ENCODE data around the gene IL5.
"Not testable (repeated sequence)": the region's sequence is repeated elsewhere in the genome, so short reads cannot be mapped to it uniquely, and the experiment has no call there.

The IL5 gene

DNA sequence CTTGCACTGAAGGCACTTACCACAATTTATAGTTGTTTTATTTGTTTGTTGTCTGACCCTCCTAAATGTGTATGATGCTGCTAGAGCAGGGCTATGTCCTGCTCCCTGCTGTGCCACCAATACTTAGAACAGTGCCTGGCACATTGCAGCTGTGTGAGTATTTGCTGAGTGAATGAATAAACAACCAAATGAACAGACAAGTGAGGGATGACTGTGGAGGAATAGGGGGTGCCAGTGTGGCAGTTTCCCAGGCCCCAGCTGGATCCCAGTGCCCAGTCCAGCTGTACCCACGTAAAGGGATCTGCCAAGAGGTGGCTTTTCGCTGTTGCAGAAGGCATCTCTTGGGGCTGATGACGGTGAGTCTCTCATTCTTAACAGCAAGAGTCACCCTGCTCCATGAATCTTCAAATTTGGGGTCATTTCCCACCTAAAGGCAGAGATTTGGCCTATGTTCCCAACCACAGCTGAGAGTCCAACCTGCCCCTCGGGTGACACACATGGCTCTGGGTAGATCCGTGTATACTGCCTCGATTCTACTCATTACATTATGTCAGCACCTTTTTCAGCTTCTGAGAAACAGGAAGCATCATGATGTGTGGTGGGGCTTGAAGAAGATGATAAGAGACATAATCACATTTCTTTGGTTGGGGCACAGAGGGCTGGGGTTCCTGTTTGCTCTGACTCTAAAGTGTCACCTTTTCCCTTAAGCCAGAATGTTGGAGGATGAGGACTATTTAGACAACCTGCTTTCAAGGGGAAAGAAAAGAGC lies 14.3 kb downstream of the IL5 start:
- no peak for DNase-seq

DNA sequence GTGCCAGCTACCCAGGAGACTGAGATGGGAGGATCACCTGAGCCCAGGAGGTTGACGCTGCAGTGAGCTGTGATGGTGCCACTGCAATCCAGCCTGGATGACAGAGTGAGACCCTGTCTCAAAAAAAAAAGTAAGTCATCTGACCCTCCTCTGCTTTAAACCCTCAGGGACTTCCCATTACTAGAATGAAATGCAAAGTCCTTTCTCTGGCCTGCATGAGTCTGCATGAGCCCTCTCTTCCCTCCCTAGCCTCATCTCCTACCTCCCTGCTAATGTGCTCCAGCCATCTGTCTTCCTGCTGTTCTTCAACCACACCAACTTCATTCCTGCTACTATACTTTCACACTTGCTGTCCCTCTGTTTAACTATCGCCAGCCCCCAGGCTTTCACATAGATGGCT lies 15.3 kb downstream of the IL5 start:
- DNase-seq: no peak

DNA sequence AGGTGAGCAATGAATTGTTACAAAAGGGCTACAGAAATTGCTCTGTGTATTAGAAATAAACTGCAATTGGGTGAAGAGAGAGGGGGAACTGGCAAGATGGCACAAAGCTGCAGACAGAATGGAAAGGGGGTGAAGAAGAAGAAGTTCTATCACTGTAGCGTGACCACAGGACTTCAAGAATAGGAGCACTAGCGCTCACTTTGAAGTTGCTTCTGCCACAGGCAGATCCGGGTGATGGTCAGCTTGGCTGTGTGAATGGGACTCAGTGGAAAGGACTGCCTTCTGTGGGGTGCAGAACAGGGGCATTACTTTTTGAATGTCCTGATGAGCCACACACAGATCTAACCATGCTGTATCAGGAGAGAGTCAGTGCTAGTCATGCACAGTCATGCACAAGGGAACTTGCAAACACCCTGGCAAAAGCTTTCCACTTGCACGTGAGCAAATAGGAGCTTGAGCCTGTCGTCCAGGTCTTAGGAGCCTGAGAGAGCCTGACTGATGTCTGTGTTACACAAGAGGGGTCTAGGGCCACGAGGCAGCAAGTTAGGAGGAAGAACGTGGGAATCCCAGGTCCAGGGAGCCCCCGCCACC lies 16.3 kb downstream of the IL5 start:
- DNase-seq: no peak

DNA sequence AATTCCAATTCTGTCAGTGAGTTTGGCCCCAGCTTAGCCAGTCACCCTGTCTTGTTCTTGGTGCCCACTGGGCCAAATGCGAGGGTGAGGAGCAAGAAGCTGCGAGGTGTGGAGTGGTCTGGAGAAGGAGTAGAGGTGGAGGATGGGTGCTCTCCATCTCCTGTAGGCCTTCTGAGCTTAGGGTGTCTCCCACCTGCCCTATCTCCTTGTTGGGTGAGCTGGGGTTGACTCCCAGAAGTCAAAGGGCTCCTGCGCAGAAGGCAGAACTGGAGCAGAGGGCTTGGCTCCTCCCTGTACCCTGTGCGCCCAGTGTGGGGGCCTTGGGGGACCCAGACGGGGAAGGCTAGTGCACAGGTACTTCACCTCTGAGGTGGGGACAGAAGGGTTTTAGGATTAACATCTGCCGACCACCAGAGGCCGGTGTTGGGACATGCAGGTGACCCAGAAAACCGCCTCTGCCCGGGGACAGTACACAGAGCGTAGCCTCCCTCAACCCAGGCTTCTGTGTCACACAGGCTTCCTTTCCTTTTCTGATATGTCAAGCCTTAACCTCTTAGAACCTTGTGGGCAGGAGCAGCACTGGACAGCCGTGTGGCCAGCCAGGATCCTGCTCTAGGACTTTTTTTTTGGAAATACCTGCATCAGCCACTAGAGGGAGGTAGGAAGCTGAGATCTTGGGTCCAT lies 16.9 kb downstream of the IL5 start:
- peak; percentile 9 for DNase-seq

DNA sequence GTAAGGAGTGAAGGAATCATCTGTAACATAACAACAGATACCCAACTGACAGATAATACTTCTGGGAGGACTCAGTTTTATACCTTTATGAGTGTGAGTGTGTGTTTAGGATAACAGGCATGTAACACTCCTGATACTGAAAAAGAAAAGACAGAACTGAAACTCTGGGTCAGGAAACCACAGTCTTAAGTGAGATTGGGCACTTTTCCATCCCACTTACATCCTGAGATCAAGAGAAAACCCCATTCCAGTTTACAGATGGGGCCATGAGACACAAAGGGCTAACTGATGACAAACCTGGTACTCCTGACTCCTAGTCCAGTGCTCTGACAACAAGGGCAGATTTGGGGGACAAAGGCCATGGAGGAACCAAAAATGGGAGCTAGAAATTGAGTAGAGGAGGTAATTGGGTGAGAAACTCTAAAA lies 18.0 kb downstream of the IL5 start:
- DNase-seq: no peak

DNA sequence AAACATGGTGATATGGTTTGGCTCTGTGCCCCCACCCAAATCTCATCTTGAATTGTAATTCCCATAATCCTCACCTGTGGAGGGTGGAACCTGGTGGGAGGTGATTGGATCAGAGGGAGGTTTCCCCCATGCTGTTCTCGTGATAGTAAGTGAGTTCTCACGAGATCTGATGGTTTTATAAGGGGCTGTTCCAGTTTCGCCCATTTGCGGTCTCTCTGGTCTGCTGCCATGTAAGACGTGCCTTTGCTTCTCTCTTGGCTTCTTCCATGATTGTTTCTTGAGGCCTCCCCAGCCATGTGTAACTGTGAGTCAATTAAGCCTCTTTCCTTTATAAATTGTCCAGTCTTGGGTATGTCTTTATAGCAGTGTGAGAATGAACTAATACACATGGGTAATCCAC lies 18.4 kb downstream of the IL5 start:
- not testable (repeated sequence) for DNase-seq

DNA sequence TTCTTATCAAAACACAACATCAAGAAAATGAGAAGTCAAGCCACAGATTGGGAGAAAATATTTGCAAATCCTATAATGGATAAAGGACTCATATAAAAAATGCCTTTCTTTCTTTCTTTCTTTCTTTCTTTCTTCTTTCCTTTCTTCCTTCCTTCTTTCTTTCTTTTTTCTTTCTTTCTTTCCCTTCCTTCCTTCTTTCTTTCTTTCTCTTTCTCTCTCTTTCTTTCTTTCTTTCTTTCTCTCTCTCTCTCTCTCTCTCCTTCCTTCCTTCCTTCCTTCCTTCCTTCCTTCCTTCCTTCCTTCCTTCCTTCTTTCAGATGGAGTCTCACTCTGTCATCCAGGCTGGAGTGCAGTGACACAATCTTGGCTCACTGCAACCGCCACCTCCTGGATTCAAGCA lies 21.3 kb downstream of the IL5 start:
- DNase-seq: not testable (repeated sequence)

DNA sequence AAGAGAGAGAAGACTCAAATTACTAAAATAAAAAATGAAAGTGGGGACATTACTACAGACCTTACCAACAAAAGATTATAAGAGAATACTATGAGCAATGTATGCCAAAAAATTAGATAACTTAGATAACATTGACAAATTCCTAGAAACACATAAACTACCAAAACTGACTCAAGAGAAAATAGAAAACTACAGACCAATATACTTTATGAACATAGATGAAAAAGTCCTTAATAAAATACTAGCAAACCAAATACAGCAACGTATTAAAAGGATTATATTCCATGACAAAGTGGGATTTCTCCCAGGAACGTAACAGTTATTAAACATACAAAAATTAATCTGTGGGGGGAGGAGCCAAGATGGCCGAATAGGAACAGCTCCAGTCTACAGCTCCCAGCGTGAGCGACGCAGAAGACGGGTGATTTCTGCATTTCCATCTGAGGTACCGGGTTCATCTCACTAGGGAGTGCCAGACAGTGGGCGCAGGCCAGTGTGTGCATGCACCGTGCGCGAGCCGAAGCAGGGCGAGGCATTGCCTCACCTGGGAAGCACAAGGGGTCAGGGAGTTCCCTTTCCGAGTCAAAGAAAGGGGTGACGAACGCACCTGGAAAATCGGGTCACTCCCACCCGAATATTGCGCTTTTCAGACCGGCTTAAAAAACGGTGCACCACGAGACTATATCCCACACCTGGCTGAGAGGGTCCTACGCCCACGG lies 29.5 kb downstream of the IL5 start:
- not testable (repeated sequence) for DNase-seq

DNA sequence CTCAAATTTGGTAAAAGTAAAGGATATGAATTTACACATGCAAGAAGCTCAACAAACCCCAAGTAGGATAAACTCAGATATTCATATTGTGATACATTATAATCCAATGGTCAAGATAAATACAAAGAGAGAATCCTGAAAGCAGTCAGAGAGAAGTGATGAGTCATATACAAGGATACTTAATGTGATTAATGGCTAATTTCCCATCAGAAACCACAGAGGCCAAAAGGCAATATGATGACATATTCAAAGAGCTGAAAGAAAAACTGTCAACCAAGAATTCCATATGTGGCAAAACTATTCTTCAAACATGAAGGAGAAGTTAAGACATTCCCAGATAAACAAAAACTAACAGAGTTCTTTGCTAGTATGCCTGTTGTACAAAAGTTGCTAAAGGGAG lies 33.2 kb downstream of the IL5 start:
- DNase-seq: no peak

DNA sequence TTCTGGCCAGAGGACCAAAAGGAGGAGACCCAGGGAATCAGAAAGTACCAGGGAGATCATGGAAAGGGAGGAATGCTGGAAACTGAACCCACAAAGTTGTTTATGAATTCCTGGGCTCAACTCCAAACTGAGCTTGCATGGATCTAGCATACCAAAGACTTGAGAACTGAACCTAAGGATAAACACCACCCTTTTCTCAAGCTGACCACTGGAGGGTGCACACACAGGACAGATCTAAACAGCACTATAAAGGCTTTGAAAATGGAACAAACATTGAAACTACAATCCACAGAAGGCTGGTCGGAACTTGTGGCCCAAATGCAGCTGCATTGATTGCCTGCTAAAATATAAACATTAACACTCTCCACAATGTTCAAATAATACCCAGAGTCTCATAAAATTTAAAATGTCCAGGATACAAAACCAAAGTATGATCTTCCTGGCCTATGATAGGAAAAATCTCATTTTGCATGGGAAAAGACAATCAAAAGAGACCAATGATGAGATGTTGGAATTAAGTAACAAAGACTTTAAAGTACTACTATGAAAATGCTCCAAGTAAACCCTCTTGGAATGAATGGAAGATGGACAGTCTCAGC lies 37.1 kb downstream of the IL5 start:
- no peak for DNase-seq

DNA sequence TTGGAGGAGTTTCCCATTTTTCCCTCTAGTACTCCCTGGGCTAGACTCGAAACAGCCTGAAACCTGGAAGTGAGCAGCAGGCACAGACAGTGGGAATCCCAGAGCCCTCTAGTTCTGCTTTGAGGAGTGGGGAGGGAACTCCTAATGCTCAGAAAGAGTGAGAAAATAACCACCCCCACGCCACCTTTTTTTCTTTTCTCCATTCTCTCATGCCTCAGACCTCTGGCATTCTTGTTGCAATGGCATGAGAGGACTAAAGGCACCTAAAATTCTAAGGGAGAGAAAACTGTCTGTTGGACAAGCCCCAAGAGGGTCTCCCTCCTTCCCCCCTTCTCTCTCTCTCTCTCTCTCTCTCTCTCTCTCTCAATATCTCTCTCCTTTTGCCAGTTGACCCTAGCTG lies 37.7 kb downstream of the IL5 start:
- DNase-seq: no peak

DNA sequence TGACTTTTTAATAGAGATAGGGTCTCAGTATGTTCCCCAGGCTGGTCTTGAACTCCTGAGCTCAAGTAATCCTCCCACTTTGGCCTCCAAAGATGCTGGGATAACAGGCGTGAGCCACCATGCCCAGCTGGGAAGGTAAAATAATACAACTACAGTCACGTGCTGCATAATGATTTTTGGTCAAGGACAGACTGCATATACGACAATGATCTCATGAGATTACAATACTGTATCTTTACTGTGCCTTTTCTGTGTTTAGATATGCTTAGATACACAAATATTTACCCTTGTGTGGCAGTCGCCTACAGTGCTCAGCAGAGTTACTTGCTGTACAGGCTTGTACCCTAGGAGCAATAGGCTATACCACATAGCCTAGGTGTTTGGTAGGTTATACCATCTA lies 38.6 kb downstream of the IL5 start:
- DNase-seq: no peak

DNA sequence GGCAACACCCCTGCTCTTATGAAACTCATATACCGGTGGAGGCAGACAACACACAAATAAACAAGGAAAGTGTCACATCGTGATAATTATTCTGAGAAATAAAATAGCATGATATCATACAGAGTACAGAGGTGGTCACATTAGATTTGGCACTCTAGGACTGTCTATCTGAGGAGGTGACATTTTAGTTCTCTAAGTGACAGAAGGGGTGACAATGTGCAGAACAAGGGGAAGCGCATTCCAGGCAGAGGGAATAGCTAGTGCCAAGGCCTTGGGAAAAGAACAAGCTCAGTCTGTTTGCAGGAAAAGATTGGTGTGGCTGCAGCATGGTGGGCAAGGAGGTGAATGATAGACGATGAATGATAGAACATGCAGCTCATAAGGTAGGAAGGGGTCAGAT lies 40.1 kb downstream of the IL5 start:
- no peak for DNase-seq

DNA sequence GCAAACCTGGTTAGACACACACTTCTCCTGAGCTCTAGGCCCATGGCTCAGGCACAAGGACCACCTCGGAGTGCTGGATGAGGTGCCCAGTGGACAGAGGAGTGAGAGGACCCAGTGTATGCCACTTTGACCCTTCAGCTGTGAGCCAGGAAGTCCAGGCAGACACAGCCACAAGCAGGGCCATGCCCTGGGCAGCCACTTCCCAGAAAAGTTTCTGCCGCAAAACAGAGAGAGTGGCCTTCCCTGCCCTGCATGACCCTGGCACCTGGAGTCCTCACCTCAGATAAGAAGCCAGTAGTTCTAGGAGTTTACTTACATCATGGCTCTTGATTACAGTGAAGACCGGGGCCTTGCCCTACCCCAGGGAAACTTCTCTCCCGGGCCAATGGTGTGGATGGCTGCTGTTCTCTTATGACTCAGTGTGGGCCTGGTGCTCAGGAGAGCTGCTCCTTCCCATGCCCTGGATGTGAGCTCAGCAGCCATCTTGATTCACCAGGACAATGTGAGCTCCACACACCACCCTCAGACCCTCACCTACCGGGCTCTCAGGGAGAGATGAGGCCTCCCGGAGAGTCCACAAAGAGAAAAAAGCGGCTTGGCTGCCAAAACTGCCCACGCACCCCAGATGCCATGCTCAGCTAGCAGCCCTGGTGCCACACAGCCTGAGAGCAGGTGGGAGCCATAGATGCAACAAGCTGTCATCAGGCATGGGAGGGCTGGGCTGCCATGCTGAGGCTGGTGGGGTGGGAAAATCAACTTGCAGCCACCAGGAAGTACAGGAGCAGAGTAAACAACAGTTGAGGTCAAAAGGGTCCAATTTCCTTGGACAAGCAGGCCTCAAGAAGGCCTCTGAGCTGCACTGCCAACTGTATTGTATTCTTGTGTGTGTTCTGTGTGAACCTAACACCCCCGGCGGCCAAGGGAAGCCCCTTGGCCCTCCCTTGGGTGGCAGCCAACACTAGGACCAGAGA lies 41.1 kb downstream of the IL5 start:
- DNase-seq: no peak

DNA sequence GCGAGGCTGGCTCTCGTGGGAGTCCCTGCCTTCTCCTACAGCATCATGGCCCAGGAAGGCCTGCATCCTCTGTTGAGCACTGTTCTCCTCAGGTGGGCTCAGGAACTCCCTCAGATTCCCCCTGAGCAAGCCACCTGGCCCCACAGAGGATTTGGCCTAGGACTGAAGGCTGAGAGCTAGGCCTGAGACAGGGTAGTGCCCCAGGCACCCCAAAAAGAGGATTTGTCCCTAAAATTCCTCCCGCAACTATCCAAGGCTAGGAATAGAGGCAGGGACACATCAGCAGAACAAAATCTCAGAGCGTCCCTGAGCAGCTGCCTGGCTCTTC lies 41.7 kb downstream of the IL5 start:
- DNase-seq: no peak

DNA sequence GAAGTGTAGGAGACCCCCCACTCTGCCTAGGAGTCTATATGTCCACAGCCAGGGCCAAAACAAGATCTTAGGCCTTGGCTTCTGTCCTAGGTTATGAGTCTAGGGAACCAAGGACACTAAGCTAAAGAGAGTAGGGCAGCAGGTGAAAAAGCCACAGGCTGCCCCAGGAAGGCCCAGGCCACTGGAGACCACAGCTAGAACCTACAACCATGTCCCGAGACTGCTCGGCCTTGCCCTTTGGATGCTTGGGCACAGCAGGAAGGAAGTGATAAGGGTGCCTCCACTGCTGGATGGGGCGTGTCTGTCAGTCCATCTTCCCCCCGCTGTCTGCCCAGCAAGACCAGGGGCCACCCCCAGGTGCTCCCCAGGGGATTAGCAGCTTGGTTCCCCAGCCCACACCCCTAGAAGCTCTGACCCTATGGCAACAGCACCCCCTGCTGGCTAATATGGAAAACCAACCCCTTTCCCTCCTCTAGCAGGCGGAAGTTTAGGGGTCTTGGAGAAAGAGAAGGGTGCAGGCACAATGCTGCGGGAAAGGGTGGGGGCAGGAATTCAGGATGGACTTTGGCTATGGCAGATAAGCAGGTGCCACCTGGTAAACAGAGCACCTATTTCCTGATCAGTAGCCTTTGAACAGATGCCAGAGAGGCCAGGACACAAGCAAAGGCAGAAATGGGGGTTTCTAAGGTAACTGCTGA lies 42.2 kb downstream of the IL5 start:
- peak; percentile 86 for DNase-seq

DNA sequence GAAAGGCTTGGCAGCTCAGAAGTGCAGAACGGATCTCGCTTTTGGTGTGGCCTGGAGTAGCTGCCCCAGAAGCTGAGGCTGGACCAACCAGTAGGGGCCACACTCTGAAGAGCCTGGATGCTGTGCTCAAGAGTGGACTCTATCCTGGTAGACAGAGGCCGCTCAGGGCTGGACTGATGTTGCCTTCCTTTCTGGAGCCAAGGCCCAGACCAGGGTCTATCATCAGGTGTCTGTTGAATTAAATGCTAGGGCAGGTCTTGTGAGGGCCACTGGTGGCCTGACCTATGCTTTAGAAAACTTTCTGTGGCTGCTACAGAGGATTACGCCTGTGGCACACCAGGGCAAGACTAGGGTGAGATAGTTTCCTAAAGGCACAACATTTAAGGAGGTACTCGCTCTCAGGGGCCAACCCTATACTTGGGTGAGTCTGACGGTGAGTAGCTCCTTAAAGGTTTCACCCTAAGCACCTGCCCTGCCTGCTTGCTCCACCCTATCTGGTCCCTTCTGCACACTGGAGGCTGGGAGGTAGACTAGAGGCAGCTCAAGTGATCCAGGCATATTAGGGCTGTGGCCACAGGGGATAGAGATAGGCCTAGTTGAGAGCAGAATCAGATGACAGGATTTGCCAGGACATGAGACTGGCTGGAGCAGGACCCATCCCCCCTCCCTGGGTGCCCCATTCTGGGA lies 42.9 kb downstream of the IL5 start:
- no peak for DNase-seq

DNA sequence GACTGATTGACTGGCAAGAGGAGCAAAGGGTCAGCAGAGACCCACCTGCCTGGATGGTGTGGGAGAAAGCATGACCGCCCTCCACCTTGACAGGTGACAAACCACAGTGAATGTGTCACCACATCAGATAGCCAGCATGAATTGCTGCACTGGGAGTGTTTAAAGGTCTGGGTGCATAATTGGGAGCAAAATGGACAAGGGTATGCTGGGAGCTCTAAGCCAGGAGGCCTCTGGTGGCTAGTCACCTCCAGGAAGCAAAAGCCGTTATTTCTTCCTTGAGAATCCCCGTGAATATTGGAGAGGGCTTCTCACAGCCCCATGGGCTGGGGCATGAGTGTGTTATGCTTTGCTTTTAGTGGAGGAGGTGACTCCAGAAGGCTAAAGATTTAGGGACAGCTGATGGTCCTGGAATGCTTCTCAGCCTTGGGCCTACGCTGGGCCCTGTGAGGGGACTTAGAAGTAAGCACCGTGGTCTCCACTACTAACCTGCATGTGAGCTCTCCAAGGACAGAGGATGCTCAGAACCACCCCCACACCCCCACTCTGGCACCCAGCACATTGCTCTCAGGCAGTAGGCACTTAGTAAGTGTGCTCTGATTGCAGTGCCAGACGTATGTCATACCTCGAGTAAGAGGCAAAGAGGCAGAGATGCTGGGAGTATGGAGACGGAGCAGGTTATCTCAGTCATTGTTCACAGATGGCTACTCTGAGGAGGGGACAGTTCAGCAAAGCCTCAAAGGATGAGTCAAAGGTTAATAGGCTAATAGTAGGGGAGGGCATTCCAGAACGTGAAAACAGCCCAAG lies 43.7 kb downstream of the IL5 start:
- no peak for DNase-seq

DNA sequence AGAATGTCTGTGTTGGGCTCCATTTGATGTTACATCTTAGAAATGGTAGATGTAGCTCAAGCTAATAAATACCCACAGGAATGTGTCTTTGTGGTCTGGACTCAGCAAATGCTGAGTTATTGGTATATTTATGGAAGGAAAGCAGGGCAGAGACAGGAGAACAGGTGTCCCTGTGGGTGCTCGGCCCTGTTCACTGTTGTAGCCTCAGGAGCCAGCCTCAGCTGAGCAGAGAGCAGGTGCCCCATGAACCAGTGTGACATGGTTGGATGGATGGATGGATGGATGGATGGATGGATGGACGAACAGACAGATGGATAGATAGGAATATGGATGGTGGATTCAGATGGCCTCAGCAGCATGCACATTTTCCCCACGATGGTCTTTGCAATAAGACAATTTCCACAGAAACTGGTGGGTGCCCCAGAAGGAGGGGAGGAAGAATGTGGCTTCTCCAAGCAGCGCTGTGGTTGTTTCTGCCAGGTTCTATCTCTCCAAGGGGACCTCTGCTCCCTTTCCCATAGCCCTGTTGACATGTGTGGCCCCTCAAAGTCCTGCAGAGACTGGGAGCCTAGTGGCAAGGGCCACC lies 44.5 kb downstream of the IL5 start:
- DNase-seq: no peak

DNA sequence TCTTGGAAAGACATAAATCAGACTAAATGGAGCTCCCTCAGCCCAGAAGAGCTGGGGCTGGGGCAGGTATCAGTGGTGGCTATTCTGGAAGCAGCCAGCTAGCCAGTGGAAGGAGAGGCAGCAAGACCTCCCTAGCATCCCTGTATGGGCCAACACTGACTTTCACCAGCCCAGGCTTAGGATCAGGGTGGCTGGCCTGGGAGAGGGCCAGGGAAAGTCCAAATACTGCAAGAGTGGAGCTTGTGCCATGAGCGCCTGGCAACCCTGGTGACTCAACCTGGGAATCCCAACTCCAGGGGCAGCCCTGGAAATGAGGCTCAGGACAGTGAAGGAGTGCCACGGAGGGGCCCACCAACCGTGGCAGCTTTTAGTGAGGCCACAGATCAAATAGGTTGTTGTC lies 45.2 kb downstream of the IL5 start:
- peak; percentile 65 for DNase-seq

All from CD4-positive, alpha-beta T cell treated with Interferon gamma for 1 hour (primary cell).